ENCODE measurements around the gene RBKS. TPM values are rescaled to one million over a fixed set of nuclear protein-coding genes. Genes with fewer than 3 reads are reported as not detected.

RBKS gene
- total RNA-seq, 1 donor from 2014 or later, result 3.9 TPM

- DNase-seq (ENCODE audit: low spot score), result no peak
Measured at GRCh38 chr2:27831279-27832050, 58.7 kb downstream of the RBKS start.

GRCh38 chr2:27830656-27831055 is 59.5 kb downstream of the RBKS start:
- DNase-seq (ENCODE audit: low spot score), result no peak

GRCh38 chr2:27829791-27830190 is 60.4 kb downstream of the RBKS start:
- DNase-seq (ENCODE audit: low spot score), result no peak

DNA sequence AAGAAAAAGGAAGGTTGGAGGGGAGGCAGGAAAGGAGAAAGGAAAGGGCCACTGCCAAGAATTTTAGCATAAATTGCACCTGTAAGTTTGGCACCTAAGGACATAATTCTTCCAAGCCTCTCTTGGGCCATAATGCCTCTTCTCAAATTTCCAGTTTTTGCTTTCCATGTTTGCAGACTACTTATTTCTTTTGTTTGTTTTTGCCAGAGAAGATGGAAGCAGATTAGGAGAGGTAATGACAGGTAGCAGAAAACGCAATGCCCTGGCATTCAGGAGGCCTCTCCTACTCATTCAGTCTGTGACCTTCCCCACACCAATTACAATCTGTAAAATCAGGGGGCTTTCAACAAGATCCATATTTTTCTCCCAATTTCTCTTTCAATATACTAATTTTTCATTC is 61.9 kb downstream of the RBKS start:
- no peak for DNase-seq (ENCODE audit: low spot score)

GRCh38 chr2:27824401-27824800 is 65.8 kb downstream of the RBKS start:
- no peak for DNase-seq (ENCODE audit: low spot score)

- no peak for DNase-seq (ENCODE audit: low spot score)
Measured at GRCh38 chr2:27823569-27823968, 66.6 kb downstream of the RBKS start.

DNA sequence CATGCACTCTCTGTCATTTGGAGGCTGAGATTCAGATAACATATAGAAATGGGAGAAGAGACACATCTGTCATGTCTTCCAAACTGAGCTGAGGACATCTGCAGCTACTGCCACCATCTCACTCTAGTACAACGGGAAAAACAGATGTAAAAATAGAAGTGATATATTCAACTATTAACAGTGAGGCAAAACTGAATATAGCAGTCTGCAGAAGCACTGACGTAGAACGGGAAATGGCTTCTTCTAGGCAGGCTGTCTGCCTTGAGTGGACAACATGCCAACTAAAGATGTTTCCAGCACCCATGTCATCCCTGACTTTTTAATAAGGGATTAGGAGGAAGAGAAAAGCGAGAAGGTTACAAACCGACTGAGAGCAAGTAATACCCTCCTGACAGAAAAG is 67.1 kb downstream of the RBKS start:
- no peak for DNase-seq (ENCODE audit: low spot score)

GRCh38 chr2:27822049-27822448 is 68.1 kb downstream of the RBKS start:
- DNase-seq (ENCODE audit: low spot score), result no peak

GRCh38 chr2:27815860-27816438 is 74.2 kb downstream of the RBKS start:
- no peak for DNase-seq (ENCODE audit: low spot score)

GRCh38 chr2:27814758-27815157 is 75.4 kb downstream of the RBKS start:
- no peak for DNase-seq (ENCODE audit: low spot score)

GRCh38 chr2:27811768-27812167 is 78.4 kb downstream of the RBKS start:
- DNase-seq (ENCODE audit: low spot score), result no peak

GRCh38 chr2:27810455-27810854 is 79.7 kb downstream of the RBKS start:
- DNase-seq (ENCODE audit: low spot score), result no peak

DNA sequence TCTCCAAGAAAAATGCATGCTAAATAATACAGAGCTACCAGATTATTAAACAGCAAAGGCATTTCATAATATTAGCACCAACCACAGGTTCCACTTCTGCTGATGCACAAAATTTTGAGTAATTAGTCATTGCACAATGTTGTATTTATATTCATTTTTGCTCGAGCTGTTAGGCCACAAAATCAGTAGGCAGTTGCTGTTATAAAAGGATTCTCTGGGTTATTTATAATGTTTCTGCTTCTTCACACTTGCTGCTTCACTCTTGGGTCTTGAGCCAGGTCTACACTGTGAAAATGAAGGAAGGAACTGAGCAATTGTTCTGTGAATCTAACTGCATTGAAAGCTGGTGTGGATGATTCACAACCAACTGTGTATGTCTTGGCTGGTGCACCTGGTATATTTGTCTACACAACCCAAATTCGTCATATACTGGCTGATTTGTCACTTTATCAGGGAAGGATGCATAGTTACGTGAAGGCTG is 80.4 kb downstream of the RBKS start:
- no peak for DNase-seq (ENCODE audit: low spot score)

GRCh38 chr2:27808984-27809383 is 81.2 kb downstream of the RBKS start:
- no peak for DNase-seq (ENCODE audit: low spot score)

DNA sequence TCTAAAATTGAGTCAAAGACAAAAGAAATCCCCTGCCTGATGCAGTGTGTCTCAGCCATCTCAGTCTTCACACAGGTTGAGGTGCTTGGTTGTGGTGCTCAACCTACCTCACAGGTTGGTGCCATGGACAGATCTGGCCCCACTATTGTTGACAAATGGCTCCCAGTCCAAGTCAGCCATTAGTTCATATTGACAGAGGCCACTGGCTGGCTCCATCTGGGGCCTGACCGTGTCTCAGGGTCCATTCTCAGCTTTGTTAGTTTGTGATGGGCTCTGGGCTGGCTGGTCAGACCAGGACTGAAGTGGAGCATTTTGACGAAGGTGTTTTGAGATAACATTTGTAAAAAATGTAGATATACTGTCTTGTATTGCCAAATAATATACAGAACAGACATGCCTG is 81.8 kb downstream of the RBKS start:
- no peak for DNase-seq (ENCODE audit: low spot score)

- DNase-seq (ENCODE audit: low spot score), result no peak
Measured at GRCh38 chr2:27807476-27807875, 82.7 kb downstream of the RBKS start.

GRCh38 chr2:27806311-27807059 is 83.7 kb downstream of the RBKS start:
- DNase-seq (ENCODE audit: low spot score), result no peak

GRCh38 chr2:27805180-27805579 is 85.0 kb downstream of the RBKS start:
- no peak for DNase-seq (ENCODE audit: low spot score)

GRCh38 chr2:27804146-27804545 is 86.0 kb downstream of the RBKS start:
- no peak for DNase-seq (ENCODE audit: low spot score)

DNA sequence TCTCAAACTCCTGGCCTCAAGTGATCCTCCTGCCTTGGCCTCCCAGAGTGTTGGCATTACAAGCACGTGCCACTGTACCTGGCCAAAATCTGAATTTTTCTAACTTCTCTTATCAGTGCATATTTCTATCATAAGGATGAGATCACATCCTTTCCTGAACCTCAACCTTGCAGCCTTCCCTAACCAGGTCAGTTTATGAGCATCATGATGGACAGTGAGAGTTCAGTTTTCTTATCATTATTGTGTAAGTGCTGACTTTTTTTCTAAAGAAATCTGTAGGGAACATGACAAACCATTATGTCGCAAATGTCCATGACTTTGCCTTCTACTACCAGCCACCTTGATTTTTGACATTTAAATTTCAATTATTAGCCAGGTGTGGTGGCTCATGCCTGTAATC is 87.1 kb downstream of the RBKS start:
- DNase-seq (ENCODE audit: low spot score), result no peak

- DNase-seq (ENCODE audit: low spot score), result no peak
Measured at GRCh38 chr2:27802547-27802946, 87.6 kb downstream of the RBKS start.

DNA sequence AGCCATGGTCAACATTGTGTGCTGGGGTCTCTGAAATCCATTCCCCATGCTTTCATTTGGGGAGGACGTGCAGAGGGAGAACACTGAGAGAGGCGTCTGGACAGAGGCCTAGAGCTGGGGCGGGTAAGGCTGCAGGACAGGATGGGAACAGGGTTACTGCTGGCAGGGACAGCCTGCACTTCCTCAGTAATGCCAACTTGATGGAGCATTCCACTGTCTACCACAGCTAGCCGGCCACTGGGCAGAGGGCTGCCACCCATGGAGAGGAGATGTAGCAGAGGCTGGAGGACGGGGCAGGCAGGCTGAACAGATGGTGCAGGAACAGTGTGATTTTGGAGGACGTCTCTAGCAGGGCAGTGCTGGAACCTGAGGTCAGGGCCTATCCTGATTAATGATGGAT is 89.3 kb downstream of the RBKS start:
- no peak for DNase-seq (ENCODE audit: low spot score)

DNA sequence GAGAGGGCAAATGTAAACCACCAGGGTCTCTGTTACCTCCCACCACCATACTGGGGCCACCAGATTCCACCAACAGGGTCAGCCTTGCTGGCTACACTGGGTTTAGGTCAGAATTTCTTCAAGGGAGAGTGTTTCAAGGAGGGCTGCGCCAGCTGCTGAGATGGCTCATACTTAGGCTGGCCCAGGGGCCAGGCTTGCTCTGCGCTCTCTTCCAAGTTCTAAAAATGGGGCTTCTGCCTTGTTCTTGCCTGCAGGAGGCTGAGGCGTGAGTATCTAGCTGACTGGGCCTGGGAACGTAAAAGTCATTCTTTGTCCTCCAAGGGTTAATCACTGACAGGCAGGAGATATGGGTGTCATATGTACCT is 90.6 kb downstream of the RBKS start:
- no peak for DNase-seq (ENCODE audit: low spot score)

Data from mucosa of gallbladder (tissue), 1 donor.